T-helper 22 cell (primary cell): Measurements from ENCODE around the gene FABP3.

Experiments
- DNase-seq: peaks from one replicate; pipeline ENCODE4 v3.0.0-alpha.2; 2020; ENCODE audit warnings: low read depth

The FABP3 gene

DNA sequence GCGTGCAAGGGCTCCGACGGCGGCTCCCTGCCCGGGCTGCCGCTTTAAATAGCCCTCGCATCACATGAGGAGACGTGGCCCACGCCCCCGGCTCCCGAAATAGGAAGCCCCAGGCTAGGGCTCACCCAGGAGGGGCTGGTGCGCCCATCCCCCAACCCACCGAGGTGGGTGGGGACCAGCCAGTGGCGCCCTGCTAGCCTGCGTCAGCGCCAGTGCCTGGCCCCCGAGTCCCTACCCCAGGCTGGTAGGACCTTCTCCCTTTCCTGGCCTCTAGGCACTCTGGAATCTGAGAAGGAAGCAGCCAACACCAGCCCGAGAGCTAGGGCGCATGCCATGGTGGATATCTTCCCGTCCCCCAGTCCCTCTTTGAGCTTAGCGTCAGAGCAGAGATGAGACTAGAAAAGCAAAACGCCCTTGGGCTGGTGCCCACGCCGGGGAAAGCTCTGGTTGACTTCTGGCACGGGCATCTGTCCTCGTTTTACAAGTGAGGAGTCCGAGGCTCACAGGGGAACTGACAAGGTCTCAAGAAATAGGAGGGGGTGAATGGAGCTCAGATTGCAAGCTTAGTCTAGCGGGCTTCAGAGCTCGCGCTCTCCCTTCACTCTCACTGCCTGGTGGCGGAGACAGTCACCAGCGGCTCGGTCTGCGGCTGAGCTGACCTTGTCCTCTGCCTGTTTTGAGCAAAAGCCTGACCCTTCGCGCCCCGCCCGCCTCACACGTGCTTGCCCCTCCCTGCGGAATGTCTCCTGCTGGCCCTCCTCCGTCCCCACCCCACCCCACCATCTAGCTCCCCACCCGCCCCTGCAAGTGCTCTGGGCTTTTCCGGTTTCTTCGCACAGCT, at the start of gene FABP3:
Gene FABP3 (minus strand): TSS at position 21 of the 841 bp plus-strand sequence. CDS start 62 bp downstream, outside the sequence.
- DNase-seq, result no peak

DNA sequence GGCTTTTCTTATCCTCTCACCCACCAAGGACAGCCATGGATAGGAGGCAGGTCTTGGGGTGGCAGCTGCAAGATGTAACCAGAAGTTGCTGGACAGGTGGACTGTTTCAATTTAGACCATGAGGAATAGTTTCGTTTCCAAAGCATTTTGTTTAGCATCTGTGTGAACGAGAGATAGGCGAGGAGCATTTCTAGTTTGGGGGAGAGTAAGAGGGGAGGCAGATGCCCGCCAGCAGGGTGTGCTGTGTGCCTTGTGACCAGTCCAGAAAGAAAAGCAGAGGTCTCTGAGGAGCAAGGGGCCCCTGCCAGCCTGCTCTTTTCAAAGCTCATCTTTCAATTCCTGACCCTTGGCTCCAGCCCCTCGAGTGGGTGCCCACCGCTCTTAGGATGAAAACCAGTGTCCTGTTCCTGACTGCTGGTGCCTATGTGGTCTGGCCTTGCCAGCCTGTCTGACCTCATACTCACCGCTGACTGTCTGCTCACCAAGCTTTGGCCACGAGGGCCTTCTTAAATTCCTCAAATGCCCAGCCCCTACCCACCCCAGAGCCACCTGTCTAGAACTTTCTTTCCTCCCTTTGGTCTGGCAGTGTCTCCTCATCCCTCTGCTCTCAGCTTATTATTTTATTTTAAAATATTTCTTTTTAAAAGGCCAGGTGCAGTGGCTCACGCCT, 48.6 kb upstream of the FABP3 start:
- DNase-seq, result no peak

DNA sequence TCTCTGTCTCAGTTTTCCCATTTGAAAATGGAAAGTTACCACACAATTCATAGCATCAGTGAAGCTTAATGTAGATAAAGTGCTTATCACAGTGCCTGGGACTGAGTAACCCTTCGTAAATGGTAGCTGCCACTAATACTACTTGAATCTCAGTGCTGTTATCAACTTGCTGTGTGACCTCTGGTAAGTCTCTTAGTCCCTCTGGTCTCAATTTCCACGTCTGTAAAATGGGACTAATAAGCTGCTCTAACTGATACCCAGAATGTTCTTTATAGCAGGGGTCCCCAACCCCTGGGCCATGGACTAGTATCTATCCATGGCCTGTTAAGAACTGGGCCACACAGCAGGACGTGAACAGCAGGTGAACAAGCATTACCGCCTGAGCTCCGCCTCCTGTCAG, 47.8 kb upstream of the FABP3 start:
- no peak for DNase-seq

DNA sequence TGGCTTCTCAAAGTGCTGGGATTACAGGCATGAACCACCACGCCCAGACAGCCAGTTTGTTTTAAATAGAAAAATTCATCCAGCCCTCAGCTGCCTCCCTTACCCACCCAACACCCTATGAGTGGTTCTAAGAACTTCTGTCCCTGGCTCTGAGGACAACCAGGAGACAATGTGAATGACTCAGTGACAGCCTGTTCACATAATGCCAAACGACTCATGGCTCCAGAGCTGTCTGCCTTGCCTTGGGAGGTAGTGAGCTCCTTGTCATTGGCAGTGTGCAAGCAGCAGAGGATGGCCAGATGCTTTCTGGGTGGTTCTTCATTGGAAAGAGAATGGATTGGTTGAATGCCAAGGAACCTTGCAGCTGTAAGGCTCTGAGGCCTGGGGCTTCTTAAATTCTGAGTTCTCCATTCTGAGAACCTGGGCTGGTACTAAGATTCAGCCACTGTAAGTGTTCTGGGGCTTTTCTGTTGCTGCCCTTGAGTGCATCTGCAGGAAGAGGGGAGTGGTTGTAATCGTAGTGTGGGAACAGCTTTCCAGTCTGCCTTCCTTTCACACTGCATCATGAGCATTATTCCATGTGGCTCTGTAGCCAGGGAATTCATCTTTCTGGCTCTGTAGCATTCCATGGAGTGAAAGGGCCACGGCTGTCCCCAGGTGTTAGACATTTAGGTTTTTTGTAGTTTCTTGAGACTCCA, 45.9 kb upstream of the FABP3 start:
- no peak for DNase-seq

DNA sequence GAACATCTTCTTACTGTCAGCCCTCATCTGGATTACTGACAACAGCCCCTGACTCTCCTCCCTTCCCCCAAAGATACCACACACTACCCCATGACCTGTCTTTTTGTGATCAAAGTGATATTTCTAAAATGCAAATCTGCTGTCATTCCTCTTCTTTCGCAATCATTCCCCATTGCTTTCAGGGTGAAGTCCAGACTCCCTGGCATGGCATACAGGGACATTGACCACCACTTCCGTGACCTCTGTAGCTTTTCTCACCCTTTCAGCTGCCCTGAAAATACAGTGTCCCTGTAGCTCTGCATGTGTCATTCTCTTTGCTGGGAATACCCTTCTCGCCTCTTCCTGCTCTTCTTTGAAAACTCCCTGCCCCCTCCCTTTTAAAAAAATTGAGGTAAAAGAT, 44.3 kb upstream of the FABP3 start:
- DNase-seq, result no peak

DNA sequence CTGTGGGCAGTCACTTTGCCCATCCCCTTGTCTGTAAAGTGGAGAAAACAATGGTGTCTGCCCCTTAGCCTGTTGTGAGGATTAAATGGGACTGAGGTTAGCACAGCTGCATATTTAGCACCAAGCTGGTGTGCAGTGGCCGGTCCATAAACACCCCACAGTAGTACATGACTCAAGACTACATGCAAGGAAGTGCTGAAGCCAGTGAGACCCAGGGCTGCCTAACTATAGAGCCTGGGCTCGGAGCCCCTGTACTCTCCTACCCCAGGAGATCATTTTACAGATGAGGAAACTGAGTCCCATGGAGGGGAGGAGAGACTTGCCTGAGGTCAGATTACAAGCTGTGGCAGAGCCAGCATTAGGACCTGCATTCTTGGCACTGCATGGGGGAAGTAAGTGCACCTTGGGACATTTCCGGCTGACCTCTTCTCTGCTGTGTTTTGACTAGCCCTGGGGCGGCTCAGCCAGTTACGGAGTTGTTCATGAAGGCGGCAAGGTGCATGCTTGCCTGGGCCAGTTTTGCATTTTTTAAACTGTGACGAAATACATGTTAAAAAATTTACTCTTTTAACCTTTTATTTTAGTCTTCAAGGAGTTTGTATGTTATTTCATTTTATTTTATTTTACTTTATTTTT, 43.3 kb upstream of the FABP3 start:
- no peak for DNase-seq

DNA sequence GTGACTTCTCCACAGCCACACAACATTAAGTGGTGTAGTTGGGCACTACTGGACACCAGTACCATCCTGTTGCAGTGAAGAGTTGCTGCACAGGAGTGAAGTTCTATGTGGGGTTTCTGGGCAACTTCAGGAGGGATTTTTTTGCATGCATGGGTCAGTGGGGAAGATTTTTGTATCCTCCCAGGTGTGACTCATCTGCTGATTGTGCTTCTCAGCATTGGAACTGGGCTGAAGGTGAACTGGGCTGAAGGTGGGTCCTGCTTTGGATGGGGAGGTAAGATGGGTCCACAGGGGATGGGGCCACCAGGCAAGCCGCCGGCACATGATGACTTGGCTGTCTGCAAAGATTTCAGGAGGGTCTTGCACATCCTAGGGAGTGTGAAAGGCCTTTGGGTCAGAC, 42.8 kb upstream of the FABP3 start:
- DNase-seq, result no peak

DNA sequence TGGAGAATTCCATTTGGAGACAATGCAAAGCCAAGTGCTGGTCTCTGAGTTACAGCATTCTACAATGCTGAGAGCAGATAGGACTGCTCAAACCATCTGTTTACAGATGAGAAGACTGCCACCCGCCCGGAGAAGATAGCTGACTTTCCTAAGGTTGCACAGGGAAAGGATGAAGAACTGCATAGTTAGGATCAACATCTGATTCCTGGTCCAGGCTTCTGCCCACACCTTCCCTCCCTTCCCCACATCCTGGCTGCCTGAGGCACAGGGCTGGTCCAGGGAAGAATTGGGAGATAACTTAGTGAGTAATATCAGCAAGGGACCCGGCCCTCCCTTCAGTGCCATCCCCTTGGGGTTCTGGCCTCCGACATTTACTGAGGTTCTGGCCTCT, 42.1 kb upstream of the FABP3 start:
- DNase-seq, result no peak

DNA sequence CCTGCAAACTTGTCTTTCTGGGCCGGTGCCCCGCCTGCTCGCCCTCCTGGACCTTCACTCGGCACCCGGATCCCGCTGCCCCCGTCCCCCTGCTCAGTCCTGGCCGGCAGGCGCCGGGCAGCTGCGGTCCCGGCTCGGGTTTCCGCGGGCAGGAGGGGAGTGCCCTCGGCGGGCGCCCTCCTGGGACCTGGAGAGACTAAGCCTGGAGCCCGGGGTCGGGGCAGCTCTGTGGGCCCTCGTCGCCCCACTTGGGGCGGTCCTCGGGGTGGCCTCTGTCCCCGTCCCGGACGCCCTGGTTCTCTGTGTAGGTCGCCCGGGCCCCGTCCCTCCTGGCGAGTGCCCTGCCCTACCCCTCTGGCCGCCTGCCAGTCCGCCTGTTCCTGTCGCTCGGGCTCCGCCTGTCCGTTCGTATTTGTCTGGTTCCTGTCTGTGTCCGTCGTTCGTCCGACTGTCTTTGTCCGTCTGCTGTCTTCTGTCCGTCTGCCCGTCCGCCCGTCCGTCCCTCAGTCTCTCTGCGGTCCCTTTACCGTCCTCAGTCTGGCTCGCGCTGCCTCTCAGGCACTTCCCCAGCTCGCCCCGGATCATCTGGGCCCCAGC, 40.6 kb upstream of the FABP3 start:
- DNase-seq, result no peak

DNA sequence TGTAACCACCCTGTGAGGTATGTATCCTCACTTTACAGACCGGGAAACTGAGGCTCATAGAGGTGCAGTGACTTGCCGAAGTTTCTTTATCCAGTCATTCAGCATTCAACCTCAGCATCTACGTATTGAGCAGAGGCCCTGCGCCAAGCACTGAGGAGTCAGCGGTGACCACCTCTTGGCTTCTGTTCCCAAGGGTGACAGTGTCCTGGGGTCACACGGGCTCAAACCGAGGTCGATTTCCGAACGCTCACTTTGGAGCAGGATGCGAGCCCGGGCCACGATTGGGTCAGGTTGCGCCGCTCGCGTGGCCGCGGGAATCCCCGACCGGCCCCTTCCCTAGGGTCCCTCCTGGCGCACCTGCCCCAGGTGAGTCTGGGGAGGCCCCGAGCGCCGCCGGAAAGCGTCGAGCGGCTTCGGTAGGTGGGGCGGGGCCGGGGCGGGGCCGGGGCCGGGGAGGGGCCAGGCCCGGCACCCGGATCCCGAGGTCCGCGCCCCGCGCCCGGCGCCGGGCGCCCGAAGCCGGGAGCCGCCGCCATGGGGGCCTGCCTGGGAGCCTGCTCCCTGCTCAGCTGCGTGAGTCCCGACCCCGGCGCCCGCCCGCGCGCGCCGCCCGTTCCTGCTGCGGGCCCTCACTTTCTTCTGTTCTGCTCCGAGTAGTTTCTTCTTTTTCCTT, 40.0 kb upstream of the FABP3 start, which contains the start of gene SERINC2:
Gene SERINC2 (plus strand): TSS at position 482 of the 673 bp plus-strand sequence. CDS start 53 bp downstream, at position 535.
- no peak for DNase-seq

DNA sequence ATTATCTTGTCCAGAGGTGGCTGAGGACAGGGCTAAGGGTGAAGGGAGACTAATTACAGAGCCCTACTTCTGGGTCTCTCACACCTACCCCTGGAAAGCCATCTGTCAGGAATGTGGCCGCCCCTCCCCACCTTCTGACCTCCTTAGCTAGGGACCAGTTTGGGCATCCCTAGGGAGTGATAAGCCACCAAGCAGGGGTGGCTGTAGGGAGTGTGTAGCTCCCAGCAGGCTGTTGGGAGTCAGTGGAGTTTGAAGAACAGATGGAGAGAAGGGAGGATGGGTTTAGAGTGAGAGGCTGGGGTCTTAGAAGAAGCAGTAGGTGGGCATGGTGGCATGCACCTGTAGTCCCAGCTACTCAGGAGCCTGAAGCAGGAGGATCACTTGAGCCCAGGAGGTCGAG, 39.3 kb upstream of the FABP3 start:
- DNase-seq, result no peak

DNA sequence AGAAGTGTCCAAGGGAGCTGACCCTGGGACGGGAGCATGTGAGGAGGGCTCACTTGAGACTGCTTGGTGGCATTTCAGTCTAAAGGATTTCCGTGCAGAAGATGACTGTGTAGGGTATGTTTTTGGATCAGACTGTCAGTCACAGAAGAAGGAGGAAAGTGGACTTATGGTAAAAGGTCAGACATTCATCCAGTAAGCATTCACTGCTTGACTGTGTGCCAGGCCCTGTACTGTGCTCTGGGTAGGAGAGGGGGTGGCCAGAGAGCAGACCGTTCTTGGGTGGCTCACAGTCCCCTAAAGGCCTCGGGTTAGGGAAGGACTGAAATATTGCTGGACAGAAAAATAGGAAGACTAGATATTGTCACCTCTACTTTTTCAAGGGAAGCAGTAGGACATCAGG, 38.0 kb upstream of the FABP3 start:
- DNase-seq, result no peak

DNA sequence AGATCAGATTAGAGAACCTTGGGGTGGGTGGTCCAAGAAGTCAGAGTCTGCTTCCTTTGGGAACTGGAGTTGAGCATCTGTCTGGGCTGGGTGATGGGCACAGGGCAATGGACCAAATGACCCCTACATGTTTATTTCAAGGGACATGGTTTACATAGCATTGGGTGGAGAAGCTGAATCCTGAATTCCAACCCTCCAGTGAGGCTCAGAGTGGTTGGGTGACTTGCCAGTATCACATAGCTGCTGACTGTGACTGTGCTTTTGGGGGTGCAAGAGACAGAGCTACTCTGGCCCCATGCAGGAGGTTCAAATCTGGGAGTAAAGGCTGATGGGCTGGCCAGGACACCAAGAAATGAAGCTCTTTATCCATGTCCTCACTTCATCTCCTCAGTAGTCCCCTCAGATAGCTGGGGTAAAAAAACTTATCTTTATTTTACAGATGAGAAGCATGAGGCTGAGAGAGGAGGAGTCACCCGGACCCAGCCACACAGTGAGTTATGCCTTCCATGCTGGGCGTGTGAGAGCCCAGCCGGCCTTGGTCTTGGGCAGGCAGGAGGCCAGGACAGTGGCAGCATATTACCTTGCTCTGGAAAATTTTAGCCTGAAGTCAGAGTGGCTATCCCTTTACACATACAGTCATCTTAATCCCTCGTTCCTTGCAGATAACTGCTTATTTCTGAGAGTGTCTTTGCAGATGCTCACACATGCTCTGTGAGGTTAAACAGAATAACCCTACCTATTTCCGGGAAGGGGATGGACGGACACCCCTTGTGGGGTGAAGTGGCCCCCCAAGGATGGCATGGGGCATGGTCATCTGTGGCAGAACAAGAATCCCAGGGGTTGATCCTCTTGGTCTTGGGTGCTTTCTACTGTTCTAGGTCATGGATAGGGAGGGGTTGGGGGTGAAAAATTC, 37.3 kb upstream of the FABP3 start:
- no peak for DNase-seq

DNA sequence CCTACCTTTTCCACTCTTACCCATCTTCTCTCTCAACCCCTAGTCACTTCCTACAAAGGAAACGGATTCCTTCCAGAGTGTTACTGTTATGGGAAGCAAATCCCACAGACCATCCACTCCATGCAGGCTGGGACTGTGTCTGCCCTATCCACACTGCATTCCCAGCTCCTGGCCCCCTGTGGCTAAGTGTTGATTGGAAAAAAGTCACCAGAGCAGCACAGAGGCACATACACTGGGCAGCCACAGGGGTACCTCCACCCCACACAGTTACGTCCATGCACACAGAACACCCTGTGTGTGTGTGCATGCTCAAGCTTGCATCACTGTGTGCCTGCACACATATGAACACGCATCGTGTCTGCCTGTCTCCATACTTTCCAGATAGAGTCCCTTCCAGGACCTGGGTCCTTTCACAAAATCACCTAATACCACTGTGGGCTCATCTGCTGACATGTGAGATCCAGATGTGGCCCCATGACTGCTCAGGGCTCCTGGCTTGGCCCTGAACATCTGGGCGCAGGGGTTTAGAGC, 36.0 kb upstream of the FABP3 start:
- no peak for DNase-seq

DNA sequence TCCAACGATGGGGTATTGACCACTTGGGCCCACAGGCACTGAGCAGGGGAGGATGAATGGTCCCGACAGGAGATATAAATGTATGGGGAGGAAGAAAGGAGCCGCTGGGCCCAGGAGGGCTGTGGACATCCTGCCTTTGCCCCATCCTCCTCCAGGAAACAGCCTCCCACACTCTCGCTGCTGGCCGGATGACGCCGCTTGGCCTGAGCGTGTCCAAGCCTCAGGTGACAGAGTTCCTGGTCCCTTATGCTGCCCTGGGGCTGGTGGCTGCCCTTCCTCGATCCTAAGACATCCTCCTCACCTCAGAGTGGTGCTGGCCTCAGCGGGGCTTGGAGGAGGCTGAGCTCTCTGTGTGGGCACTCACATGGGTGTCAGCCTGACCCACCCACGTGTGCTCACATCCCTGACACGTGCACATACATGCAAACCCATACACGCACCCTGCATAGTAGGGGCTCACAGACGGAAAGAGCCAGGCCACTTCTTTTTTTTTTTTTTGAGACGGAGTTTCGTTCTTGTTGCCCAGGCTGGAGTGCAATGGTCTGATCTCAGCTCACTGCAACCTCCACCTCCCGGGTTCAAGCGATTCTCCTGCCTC, 34.3 kb upstream of the FABP3 start:
- DNase-seq, result no peak

DNA sequence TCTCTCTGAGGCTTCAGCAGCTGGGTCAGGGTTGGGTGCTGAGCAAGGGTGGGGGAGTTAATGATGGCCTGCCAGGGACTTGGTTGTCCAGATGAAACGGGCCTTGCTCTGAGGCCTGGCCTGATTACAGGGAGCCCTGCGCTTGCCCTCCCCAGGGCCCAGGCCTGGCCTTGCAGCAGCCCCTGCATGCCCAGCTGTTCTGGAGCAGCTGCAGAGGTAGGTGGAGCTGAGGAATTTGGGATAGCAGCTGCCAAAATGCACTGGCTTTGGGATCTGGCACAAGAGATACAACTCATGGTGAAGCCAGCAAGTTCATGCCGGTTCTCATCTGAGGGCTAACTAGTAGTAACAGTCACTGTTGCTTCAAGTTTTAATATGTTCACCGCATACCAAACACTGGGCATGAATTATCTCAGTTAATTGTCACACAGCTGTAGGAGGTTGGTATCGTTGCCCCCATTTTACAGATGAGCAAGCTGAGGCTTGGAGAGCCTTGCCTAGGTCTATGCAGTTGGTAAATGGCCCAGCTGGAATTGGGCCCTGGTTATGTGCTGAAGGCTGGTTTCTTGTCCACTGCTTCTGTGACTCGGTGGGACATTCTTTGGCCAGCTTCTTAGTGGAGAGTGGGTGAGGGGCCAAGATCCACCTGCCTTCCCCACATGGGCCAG, 32.8 kb upstream of the FABP3 start:
- no peak for DNase-seq

DNA sequence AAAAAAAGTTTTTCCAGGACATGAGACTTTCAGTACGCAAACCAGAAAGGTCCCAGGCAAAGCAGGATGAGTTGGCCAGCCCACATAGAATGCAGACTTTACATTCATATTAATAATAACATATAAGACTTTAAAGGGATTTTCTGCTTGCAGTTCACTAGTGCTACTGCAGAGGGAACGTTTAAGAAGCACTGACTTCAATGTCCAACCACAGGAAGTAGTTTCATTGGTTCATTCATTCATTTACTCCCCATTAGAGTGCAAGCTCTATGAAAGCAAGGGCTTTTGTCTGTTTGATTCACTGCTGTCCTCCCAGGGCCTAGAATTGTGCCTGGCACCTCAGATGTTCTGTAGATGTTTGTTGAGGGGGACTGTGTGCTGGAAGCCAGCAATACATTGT, 28.4 kb upstream of the FABP3 start:
- DNase-seq, result no peak

DNA sequence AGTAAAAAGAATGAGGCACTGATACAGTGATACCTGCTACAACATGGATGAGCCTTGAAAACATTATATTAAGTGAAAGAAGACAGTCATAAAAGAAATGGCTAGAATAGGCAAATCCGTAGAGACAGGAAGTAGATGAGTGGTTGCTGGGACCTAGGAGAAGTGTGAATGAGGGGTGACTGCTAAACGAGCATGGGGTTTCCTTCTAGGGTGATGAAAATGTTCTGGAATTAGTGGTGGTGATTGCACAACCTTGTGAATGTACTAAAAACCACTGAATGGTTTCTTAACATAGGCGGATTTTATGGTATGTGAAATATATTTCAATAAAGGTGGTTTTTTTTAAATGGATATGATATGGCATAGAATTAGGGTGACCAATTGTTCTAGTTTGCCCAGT, 27.5 kb upstream of the FABP3 start:
- DNase-seq, result no peak

DNA sequence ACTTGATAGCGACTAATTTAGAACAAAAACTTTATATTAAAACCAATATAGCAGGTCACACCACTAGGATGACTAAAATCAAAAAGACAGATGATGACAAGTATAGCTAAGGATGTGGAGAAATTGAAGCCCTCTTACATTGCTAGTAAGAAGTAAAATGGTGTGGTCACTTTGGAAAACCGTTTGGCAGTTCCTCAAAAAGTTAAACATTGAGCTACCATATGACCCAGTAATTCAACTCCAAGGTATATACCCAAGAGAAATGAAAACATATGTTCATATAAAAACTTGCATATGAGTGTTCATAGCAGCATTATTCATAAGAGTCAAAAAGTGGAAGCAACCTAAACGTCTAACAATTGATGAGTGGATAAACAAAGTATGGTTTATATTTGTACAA, 27.1 kb upstream of the FABP3 start:
- DNase-seq, result no peak
